GM12801 (cell line): ENCODE data around the gene KRTAP5-2.

Source experiments
- CTCF ChIP-seq: IDR thresholded peaks from one replicate; pipeline ENCODE4 v1.5.1; 2011; ENCODE audit warnings: control low read depth; ENCODE audit not compliant: insufficient read length; ENCODE audit errors: extremely low read depth

The KRTAP5-2 gene

GRCh38 chr11:1640076-1640946 lies 42.2 kb upstream of the KRTAP5-2 start:
- TF ChIP-seq CTCF = no peak

GRCh38 chr11:1639666-1640065 lies 41.6 kb upstream of the KRTAP5-2 start:
- TF ChIP-seq CTCF = no peak

GRCh38 chr11:1639102-1639620 lies 41.1 kb upstream of the KRTAP5-2 start:
- no peak for TF ChIP-seq CTCF

GRCh38 chr11:1638344-1638743 lies 40.2 kb upstream of the KRTAP5-2 start:
- no peak for TF ChIP-seq CTCF

- TF ChIP-seq CTCF = no peak
Observed at GRCh38 chr11:1637628-1638027, 39.5 kb upstream of the KRTAP5-2 start.

- no peak for TF ChIP-seq CTCF
Observed at GRCh38 chr11:1636291-1636950, 38.3 kb upstream of the KRTAP5-2 start.

GRCh38 chr11:1633864-1634263 lies 35.8 kb upstream of the KRTAP5-2 start:
- no peak for TF ChIP-seq CTCF
